ENCODE measurements around the gene CD40LG.
A peak's percentile ranks its signal among the peaks of the same experiment; 100 is the strongest.

The CD40LG gene

DNA sequence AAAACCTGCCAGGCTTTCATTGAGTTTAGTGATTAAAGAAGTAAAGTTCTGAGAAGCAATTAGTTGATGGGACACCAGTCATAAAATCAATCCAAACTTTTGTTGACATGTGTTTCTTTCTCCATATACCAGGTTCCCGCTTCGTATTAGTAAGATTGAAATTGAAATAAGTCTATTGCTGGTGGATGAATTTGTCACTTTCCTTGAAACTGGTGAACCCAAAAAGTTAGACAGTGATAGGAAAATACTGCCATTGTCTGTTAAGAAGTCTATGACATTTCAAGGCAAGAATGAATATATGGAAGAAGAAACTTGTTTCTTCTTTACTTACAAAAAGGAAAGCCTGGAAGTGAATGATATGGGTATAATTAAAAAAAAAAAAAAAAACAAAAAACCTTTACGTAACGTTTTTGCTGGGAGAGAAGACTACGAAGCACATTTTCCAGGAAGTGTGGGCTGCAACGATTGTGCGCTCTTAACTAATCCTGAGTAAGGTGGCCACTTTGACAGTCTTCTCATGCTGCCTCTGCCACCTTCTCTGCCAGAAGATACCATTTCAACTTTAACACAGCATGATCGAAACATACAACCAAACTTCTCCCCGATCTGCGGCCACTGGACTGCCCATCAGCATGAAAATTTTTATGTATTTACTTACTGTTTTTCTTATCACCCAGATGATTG is at the start of gene CD40LG:
Gene CD40LG (plus strand): TSS at position 482 of the 684 bp plus-strand sequence. CDS start 91 bp downstream, at position 573.
- no peak for DNase-seq (ENCODE audit: low spot score)

DNA sequence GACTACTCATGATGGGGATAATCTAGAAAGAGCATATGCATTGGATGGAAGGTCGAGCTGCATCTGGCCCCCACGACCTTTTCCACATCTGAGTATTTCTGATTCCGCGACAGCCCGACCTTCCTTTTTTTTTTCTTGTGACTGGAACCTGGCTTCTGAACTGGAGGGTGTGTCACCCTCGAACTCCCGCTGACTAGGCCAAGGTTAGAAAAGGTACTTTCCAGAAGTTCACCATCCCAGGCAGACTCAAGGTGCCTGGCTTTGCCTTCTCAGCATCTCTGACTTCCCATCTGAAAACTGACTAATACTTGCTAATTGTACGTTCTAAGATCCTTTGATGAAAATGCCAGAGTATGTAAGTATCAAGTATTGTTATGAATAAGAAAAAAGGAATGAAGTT is 49.3 kb upstream of the CD40LG start:
- DNase-seq (ENCODE audit: low spot score), result peak; percentile 65

DNA sequence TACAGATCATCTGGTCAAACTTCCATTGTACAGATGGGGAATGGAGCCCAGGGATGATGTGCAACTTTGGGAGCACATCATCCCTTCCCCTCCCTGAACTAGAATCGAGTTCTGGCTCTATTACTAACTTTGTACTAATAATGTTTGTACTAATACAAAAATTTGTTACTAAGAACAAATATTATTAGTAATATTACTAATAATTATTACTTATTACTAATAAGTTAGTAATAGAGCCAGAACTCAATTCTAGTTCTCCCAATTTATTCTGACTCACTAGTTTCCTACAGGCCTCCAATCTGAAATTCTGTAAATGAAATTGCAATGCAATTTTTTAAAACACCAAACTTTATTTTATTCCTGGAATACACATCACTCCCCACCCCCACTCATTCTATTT is 47.9 kb upstream of the CD40LG start:
- no peak for DNase-seq (ENCODE audit: low spot score)

DNA sequence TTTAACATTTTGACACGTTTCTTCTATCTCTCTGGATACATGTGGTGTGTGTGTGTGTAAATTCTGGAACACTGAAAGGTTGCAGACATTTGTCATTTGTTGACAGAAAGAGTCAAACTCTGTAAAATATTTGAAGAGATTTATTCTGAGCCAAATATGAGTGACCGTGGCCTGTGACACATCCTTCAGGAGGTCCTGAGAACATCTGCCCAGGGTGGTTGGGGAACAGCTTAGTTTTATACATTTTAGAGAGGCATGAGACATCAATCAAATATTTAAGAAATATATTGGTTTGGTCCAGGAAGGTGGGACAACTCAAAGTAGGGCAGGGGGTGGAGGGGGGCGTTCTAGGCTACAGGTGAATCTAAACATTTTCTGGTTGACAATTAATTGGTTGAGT is 40.7 kb upstream of the CD40LG start:
- no peak for DNase-seq (ENCODE audit: low spot score)

- peak; percentile 65 for DNase-seq (ENCODE audit: low spot score)
Observed at GRCh38 chrX:136608295-136608933, 39.5 kb upstream of the CD40LG start.

DNA sequence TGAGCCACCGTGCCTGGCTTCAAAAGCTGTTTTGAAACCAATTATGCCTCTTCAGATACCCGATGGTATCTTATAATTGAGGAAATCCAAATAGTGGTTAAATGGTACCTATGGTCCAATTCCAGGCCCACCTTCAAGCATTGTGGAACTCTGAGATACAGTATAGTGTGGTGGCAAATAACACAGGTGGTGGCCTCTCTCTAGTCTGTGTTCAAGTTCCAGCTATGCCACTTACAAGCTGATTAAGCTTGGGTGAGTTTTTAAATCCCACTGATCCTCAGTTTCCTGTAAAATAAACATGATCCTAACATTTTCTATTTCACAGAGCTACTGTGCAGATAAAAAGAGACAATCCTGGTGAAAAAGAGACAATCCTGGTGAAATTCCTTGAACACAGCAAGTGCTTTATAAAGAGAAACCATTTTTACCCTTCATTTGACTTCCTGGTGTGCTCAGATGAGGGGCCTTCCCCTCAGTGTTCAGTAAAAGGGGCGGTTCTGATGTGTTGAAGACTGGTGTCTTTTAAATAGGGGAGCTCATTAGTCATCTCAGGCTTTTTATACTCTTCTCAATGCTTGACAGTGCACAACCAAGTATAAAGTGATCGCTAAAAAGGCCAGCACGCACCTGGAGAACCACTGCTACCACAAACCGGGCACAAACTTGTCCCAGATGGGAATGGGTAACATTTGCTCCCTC is 30.8 kb upstream of the CD40LG start:
- DNase-seq (ENCODE audit: low spot score), result peak; percentile 67

GRCh38 chrX:136619899-136620505 is 28.0 kb upstream of the CD40LG start:
- DNase-seq (ENCODE audit: low spot score), result peak; percentile 68

DNA sequence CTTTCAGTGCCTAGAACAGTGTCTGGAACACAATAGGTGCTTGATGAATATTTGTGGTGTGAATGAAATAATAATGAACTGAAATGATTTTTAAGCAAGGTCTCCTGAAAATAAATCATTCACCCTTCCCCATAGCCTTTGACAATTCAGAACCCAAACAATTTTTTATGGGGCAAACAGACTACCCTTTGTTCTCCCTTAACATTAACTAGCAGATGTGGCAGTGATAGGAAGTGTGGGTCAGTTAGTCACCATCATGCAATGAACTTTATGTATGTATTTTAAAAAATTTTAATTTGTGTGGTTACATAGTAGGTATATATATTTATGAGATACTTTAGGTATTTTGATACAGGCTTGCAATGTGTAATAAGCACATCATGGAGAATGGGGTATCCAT is 27.2 kb upstream of the CD40LG start:
- DNase-seq (ENCODE audit: low spot score), result no peak

GRCh38 chrX:136622568-136622967 is 25.4 kb upstream of the CD40LG start:
- no peak for DNase-seq (ENCODE audit: low spot score)

DNA sequence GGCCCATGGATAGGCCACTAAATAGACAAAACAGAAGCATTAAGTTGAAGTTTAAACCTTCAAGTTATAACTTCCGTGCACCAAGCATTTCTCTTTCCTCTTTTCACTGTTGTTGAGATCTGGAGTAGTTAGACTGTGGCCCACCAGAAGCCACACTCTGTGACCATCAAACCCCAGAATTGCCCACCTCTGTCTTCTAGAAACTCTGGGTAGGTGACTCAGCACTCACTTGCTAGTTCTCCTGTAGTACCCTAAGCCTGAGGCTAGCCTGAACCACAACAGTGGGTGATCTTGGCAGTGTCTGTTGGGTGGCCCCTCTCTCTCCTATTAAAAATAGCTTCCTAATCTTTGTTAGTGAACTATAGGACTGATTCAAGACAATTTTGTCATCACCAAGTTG is 24.6 kb upstream of the CD40LG start:
- peak; percentile 32 for DNase-seq (ENCODE audit: low spot score)

DNA sequence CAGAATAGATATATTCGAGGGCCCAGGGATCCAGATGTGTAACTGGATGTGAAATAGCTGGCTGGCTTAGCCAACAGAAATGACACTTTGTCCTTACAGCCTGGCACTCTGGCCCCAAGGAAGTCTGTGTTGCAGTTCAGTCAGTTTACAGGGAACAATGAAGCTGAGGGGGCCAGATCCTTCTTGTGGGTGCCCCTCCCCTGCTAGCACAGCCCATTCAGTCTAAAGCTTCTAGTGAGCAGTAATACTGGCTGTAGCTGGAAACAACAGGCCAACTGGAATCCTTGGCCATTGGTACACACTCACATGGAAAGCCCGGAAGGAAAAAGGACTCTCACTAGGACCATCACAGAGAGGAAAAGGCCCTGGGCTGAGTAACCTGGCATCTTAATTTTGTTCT is 22.7 kb upstream of the CD40LG start:
- DNase-seq (ENCODE audit: low spot score), result no peak

GRCh38 chrX:136626237-136626636 is 21.7 kb upstream of the CD40LG start:
- DNase-seq (ENCODE audit: low spot score), result peak; percentile 62

DNA sequence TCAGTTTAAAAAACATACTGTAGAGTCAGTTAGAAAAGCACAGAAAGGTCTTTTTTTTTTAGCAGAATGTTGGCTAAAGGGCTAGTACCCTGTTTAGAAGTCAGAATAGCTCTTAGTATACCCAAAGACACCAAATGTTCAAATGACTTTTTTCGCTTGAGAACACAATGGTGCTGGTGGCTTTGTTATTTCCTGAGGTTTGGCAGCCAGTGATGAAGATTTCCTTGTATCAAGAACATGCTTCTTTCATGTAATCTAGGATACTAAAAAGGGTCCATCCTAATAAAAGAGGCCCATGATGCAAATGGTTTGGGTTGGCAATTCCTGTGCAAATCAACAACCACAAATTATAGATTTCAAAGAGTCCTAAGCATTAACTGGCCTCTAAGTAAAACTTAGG is 21.1 kb upstream of the CD40LG start:
- no peak for DNase-seq (ENCODE audit: low spot score)

DNA sequence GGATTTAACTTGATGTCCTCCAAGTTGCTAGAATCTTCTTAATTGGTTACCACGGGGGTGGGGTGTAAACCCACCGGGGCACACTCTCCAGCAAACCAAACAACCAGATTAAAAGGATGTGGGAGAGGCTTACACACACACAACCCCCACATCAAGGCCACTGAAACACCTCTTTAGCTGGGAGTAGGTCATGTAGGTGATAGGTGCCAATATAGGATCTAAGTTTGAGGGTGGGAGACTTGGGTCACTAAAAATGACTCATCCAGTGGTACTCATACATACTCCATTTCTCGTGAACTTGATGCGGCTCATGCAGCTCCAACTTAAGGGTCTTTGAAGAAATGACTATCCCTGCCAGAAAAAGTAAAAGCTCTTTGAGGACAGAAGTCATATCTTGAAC is 20.5 kb upstream of the CD40LG start:
- DNase-seq (ENCODE audit: low spot score), result peak; percentile 46

GRCh38 chrX:136629084-136629750 is 18.7 kb upstream of the CD40LG start:
- DNase-seq (ENCODE audit: low spot score), result no peak

DNA sequence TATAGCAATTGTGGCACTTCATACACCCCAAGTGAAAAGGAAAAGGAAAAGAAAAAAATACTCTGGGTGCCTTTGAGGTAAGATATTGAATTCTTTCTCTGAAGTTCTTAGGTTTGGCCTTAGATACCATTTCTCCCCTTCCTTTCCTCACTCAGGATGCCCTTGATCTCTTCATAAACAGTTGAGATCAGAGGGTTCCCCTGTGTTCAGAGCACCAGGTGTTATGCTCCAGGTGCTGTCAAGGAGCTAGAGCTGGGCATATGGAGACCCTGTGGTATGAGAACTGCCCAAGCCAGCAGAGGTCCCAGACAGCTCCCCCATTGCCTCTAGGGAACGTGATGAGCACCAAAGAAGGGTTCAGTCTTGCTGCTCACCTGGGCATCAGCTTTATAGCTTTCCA is 17.1 kb upstream of the CD40LG start:
- no peak for DNase-seq (ENCODE audit: low spot score)

DNA sequence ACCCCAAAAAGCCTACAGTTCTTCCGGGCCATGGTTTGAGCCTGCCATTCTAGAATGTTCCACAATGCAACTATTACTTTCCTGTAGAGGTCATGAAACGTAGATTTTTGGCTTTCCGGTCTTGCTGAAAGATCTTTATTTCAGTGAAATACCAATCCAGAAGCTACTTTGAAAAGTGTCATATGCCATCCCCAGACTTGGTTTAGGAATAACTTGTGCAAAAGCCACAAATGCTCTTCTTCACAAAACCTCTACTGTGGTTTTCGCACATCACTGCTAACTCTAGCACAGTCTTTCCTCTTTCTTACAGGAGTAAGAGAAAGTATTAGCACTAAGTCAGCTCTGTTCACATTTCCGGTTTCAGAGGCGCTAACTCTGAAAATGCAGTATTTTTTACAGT is 12.7 kb upstream of the CD40LG start:
- DNase-seq (ENCODE audit: low spot score), result peak; percentile 76

DNA sequence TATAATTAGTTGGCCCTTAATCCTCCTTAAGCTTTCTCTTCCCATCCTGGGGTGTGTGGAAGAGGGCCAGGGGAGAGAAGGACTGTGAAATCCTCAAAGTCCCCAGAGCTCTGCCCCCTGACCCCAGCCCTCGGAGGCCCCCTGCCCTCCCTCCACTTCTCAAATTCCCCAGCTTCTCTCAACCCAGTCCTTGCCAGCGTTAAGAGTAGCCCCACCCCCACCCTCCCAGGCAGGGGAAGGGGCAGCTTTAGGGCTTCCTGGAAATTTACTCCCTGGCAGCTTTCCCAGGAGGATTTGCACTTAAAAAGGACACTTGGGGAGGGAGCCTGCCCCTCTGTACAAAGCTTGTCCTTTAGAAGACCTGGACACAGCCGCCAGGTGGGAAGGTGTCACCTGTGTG is 11.8 kb upstream of the CD40LG start:
- no peak for DNase-seq (ENCODE audit: low spot score)

GRCh38 chrX:136639506-136640176 is 8.3 kb upstream of the CD40LG start:
- peak; percentile 45 for DNase-seq (ENCODE audit: low spot score)

GRCh38 chrX:136643243-136643642 is 4.7 kb upstream of the CD40LG start:
- DNase-seq (ENCODE audit: low spot score), result no peak

- no peak for DNase-seq (ENCODE audit: low spot score)
Observed at GRCh38 chrX:136646602-136647239, 1.2 kb upstream of the CD40LG start.
